C4-2B (cell line): ENCODE data around the gene PNMA6E.

Experiments
- ZFX ChIP-seq: fragments of 450-650 bp; IDR thresholded peaks from 2 replicates; pipeline ENCODE4 v1.6.1; 2017
- TF ChIP-seq, protein P1 (sequence below): fragments of 450-650 bp; conservative IDR thresholded peaks from 2 replicates; pipeline ENCODE4 v1.5.1; 2017; ENCODE audit warnings: mild to moderate bottlenecking

DNA sequence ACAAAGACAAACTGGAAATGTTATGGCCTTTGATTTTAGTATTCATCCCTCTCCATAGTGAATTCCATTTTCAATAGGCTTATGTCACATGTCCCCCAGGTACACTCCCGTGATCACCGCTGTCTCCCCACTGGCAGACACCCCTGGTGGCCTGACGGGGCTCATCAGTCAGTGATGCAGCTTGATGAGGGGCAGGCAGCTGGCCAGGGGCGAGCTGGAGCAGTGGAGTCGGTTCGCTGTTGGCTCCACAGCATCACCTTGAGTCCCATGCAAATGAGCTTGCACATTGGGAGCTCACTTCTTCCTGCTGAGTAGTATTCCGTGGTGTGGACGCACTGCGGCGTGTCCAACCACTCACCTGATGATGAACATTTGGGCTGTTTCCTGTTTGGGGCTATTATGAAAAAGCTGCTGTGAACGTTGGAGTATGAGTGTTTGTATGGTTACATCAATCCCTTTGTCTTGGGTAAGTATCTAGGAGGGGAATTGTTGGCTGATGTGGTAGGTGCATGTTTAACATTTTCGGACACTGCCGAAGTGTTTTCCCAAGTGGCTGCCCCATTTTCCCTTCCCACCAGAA is 39.5 kb upstream of the PNMA6E start:
- TF ChIP-seq, protein P1, sequence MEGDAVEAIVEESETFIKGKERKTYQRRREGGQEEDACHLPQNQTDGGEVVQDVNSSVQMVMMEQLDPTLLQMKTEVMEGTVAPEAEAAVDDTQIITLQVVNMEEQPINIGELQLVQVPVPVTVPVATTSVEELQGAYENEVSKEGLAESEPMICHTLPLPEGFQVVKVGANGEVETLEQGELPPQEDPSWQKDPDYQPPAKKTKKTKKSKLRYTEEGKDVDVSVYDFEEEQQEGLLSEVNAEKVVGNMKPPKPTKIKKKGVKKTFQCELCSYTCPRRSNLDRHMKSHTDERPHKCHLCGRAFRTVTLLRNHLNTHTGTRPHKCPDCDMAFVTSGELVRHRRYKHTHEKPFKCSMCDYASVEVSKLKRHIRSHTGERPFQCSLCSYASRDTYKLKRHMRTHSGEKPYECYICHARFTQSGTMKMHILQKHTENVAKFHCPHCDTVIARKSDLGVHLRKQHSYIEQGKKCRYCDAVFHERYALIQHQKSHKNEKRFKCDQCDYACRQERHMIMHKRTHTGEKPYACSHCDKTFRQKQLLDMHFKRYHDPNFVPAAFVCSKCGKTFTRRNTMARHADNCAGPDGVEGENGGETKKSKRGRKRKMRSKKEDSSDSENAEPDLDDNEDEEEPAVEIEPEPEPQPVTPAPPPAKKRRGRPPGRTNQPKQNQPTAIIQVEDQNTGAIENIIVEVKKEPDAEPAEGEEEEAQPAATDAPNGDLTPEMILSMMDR: no peak
- no peak for TF ChIP-seq ZFX
